GM21717 (cell line): ENCODE results near the gene RAB11FIP5.
"Not testable (repeated sequence)": the region's sequence is repeated elsewhere in the genome, so short reads cannot be mapped to it uniquely, and the experiment has no call there.

ENCODE experiments used
- ATAC-seq: cut with Tn5 transposase; IDR thresholded peaks from one replicate; pipeline ENCODE4 v1.9.1; 2021; ENCODE audit warnings: mild to moderate bottlenecking, moderate library complexity; ENCODE audit not compliant: unreplicated experiment

The RAB11FIP5 gene

DNA sequence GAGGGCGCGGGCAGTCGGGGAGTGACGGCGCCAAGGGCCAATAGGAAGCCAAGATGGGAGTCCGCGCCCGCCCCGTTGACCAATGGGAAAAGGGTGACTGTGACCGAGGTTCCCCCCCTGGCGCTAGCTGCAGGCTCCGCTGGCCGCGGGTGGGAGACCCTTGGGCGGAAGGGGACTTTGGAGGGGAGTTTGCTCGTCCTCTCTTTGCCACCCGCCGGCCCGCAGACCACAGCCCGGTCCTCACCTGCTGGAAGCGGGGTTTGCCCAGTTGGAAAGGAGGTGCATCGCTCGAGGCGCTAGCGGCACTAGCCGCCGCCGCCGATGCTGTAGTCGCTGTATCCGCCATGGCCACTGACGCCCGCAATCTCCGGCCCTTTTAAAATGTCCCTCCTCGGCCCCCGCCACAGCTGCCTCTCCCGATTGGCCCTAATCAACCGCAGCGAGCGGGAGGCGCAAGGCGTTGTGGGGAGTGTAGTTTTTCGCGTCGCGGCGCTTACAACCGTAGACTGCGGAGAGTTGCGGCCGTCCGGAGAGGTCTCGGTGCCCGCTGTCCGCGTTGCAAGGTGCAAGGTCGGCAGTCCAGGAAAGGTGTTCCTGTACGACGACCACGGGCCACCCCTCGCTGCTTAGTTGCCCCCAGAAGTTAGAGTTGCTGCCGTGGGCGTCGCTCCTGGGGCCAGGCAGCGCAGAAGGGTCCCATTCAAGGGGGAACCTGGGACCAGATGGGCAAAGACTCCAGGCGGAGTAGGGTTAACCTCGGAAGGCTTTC is 41.2 kb downstream of the RAB11FIP5 start, which contains the start of gene SFXN5:
Gene SFXN5 (minus strand): TSS at position 353 of the 769 bp plus-strand sequence. CDS start 7 bp downstream, at position 346.
- ATAC-seq, result peak; percentile 89

DNA sequence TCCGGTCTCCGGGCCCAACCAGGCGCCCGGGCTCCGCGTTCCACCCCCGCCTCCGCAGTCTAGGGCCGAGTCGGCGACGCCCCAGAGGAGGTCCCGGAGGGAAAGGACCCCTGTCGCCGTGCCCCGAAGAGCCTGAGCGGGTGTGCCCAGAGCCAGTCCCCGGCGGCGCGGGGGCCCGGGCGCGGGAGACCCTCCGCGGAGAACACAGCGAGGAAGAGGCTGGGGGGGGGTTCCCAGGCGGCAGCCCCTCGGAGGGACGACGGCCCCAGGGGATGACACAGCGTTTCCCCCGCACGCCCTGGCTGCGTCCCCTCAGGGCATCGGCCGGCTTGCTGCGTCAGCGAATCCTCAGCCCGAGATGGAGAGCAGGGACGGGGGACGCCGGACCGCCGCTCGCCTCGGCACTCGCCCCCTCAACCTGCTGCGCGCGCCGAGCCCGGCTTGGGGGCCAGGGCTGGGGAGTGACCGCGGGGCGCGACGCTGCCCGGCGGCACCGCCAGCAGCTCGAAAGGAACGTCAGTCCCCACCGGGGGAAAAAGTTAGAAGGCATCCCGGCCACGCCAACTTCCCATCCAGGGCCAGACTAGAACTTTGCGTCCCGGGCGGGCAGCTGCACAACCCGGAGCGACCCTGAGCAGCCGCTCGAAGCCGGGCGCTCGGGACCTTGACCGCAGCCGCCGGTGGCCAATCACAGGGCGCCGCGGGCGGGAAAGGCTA is 41.9 kb downstream of the RAB11FIP5 start:
- peak; percentile 29 for ATAC-seq

DNA sequence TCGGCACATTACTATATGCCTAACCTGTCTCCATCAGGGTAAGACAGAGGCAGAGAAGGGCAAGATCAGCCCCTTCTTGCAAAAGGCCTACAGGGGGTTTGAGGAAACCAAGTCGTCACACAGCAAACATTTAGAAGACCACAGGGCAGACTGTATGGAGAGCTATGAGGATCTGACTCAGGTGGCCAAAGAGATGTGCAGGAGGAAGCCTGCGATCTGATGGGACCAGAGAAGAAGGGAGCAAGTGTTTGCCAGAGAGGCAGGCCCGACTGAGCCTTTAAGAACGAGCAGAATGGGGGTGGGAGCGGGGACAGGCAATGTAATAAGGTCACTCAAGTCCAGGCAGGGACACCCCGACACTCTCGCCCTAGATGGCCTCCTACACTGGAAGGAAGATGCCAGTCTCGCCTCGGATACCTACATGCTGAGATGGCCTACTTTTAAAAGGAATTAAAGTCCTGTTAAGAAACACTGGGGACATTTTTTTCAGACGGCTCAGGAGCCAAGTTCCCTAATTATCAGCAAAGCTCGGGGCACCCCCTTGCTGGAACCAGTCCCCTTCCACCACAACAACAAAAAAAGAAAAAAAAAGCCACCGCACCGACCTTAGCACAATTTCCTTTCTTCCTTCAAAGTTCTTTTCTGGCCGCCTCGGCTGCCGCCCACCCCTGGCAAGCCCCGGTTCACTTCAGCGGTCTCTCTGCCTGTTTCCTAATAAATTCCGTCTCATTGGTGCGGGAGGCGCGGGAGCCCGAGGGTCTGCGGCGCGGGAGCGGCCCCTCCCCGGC is 42.7 kb downstream of the RAB11FIP5 start:
- no peak for ATAC-seq

DNA sequence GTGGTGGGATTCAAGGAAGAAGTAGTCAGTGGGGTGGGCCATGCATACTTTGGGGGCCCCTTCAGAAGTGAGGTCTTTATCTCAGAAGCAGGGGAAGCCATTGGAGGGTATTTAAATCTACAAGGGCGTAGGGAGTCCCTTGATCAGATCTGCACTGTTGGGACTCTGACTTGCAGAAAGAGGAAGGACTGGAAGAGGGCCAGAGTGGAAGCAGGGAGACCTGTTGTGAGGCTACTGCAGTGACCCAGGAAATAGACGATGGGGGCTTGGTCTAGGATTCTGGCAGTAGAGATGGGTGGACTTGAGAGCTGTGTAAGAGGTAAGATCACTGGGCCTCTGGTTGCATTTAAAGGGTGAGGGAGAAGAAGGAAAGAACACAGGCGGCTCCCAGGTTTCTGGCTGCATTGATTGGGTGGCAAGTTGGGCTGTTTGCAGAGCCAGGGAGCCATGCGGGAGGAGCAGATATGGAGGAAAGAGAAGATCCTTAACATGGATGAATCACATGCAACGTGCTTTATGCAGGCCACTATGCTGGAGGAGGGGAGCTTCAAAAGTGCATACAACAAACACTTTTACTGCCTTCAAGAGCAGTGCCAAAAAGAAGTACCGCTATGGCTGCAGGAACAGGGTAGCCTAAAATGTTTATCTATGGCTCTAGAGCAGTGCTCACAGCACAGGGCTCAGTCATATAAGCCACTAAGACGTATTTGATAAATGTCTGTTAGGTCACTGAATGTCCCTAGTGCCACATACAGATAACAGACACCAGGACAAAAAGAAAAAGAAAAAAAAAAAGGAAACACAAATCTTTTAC is 43.5 kb downstream of the RAB11FIP5 start:
- no peak for ATAC-seq

DNA sequence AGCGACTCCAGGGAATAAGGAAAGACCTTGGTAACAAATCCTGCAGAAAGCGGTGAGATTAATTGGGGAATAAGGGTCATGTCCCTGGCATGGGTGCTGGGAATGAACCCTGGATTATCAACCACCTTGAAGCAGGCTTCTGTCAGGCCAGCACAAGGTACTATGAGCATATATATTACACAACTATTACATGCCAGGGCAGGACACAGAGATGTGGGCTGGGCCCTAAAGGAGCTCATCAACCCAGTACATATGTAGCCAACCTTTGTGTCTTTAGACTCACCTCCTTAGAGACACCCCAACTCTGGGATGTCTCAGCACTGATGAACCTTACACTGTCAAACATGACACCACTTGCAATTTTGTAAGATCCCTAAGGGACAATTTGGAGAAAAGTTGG is 44.6 kb downstream of the RAB11FIP5 start:
- ATAC-seq, result no peak

DNA sequence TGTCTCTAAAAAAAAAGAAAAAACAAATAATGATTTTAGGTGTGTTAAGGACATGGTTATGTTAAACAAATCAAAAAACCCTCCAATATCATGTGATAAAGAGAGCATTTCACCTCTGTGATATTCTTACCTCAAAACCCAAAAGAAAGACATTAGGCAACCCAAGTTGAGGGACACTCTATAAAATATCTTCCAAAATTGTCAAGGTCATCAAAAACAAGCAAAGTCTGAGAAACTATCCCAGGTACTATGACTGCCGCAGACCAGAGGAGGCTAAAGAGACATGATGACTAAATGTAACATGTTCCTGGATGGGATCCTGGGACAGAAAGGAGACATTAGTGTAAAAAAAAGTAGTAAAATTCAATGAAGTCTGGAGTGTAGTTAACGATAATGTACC is 45.7 kb downstream of the RAB11FIP5 start:
- ATAC-seq, result no peak

DNA sequence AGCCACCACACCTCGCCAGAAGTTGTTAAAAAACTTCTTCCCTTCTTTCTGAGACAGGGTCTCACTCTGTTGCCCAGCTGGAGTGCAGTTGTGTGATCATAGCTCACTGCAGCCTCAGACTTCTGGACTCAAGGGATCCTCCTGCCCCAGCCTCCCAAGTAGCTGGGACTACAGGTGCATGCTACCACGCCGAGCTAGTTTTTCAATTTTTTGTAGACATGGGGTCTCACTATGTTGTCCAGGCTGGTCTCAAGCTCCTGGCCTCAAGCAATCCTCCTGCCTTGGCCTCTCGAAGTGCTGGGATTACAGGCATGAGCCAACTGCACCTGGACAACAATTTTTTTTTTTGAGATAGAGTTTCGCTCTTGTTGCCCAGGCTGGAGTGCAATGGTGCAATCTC is 47.7 kb downstream of the RAB11FIP5 start:
- not testable (repeated sequence) for ATAC-seq

DNA sequence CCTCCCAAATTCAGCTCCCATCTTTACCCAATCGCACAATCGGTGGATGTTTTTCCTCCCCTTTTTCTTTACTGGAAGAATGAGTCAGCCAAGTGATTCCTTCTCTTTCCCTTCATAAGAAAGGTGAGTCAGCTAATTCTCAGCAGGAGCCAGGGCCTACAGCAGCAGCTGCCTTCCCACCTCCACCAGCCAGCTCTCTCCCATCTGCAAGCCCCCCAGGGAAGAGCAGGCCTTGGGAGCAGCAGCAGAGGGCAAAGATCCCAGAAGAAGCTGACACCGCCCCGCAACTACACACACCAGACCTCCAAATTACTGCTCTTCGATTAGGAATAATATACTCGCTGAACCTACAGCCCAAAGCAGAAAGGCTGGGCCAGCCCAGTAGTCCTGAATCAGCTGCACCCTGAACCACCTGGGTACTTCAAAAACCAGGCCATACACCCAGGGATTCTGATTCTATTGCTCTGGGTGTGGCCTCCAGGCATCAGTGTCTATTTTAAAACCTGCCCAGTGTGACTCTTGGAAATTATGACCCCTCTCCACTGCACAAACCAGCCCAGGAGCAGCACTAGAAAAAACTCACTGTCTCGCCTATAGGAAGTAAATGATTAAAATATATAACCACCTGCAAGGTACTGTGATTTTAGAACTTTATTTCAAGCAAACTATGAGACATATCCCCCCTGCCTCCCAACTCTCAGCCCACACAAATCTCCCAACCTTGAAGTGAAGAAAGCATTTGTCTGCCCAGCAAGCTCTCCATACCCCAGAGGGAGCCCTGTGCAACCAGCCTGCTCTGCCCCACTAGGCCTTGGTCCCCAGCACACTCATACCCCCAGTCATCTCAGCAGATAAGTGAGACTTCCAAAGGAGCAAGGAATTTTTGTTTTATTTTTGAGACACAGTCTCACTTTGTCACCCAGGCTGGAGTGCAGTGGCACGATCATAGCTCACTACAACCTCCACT is 48.6 kb downstream of the RAB11FIP5 start:
- ATAC-seq, result no peak

DNA sequence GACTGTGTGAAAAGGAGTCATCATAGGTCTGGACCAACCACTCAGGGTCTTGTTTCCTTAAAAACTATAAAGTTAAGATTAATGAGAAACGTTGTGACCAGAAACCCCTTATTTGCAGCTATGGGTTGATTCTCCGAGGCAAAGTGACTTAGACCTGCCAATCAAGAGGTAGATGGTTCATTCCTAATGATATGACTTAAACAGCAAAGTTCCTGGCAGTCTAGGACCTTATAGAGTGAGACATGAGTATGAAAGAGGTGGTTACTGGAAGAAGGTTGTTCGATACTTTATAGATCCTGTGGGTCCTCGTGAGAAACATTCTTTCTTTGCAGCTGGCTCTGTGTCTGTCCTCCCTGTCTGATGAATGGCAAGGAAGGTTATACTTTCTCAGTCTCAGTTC is 49.3 kb downstream of the RAB11FIP5 start:
- ATAC-seq, result no peak

DNA sequence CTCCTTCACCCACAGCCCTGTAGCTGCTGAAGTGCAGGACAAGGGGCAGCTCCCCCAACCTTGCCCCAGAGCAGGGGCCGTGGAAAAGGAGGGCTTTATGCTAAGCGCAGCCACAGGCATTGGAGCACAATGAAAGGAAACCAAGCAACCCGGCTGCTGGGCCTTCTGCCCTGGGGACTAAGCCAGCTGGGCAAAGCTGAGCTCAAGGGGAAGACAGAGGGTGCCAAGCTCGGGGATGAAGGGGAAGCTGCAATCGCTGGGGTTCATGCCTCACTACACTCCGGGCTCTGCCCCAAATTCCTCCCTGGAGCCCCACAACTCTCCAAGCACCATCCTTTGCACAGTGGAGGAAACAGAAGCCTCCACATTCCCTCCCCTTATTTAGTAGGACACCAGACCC is 53.6 kb downstream of the RAB11FIP5 start:
- ATAC-seq, result no peak

DNA sequence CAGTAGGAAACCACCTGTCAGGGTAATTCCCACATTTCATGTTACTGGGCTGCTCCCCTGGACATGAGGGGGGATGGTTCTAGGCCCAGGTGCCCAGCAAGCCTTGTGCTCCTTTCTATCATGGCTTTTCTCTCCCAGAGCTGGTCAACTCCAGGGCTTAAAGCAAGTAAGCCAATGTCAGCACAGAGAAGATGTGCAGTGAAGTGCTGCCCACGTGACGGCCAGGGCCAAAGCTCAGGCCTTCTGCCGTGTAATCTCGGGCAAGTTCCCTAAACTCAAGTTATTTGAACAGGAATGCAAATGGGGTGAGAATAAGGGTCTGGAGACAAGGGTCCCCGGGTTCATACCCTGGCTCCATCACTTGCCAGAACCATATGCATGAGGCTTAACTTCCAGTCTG is 57.8 kb downstream of the RAB11FIP5 start:
- ATAC-seq, result no peak

DNA sequence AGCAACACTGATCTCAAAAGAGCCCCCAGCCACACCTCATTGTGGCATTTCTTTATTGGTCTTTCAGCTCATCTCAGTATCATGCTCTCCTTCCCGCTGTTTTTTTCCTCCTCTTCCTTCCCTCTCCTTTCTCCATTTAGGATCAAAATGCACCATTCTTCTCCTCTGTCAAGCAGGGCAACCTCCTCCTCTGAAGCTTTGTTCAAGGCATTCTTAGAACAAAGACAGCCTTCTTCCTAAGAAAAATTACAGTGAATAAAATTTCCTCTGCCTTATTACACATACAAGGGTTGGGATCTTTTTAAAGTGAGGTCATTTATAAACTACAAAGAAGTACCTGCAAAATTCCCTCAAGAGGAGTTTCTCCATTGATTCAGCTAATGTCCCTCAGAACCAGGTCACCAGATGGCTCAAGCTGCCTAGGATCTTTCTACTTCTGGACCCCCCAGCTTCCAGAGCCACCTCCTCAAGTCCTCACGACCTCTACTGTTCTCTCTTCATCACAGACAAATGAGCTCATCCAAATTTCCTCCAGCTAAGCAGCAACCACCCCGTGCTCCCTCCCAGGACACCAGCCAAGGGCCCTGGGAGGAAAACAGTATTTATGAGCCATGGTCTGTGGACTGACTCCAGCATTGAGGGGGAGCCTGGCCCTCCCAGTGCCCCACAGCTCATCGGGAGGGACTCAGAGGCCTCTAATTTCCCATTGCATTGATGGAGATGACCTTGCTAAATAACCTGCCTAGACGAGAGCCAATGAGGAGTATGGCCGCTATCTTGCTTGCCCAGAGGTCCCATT is 59.2 kb downstream of the RAB11FIP5 start:
- no peak for ATAC-seq

DNA sequence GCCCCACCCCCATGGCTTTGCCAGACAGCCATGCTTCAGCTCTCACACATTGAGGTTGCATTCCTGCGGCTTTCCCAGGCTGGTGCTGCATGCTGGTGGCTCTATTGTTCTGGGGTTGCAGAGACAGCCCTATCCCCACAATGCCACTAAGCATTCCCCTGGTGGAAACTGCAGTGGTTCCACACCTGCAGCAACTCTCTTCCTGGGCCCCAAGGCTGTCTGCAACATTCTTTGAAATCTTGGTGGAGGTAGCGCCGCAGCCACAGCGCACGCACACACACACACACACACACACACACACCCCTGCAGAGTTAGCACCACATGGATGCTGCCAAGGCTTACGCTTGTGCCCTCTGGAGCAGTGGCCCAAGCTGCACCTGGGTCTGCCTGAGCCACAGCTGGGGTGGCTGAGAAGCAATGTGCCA is 62.6 kb downstream of the RAB11FIP5 start:
- no peak for ATAC-seq

DNA sequence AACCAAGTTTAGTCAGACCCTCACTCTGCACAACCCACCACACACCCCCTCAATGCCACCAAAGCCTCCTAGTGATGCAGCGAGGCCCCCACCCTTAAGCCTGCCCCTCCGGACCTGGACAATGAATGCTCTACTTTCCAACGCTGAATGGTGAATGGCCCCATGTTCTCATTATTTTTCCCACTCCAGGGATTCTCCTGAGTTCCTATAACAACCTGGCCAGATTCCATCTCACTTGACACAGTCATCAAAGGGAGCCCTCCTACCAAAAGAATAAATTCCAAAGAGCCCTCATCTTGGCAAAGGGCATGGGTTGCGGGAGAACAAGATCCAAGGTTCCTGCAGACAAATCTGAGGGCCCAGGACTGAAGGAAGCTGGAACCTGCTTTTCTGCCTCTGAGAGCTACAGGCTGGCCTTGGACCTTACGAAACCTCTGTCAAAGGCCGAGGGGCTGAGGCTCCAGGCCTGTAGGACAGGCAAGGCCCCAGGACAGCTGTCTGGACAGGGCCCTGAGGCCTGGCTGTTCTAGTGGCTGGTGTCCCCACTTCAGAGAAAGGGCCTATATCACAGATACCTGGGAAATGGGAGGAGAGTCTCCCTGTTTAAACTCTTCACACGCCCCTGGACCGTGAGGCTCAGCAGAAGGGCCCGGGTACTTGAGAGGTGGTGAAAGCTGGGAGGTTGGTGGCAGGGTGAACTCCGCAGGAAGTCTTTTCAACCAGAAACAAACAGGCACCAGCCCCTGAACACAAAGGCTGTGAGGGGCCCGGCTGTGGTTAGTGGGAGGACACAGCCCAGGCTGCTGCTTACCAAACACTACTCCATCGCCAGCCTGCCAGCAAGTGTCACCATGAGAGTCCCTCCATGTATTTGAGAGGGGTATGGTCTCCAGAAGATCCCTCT is 68.6 kb downstream of the RAB11FIP5 start:
- no peak for ATAC-seq

DNA sequence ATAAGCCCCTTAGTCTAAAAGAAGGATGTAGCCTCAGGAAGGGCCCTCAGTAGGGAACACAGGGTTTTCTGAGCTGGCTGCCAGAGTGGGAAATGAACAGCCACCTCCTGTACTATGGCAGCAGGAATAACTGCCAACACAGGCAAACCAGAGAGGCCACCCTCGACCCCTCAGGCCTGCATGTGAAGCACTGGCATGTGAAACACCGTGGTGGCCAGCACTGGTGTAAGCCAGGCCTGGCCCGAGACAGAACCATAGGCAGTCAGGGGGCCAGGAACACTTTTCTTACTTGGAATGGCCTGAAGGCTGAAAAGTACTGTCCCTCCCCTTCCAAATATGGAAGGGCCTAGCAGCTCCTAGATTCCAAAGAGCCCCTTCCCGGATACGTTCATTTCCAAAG is 69.5 kb downstream of the RAB11FIP5 start:
- no peak for ATAC-seq

DNA sequence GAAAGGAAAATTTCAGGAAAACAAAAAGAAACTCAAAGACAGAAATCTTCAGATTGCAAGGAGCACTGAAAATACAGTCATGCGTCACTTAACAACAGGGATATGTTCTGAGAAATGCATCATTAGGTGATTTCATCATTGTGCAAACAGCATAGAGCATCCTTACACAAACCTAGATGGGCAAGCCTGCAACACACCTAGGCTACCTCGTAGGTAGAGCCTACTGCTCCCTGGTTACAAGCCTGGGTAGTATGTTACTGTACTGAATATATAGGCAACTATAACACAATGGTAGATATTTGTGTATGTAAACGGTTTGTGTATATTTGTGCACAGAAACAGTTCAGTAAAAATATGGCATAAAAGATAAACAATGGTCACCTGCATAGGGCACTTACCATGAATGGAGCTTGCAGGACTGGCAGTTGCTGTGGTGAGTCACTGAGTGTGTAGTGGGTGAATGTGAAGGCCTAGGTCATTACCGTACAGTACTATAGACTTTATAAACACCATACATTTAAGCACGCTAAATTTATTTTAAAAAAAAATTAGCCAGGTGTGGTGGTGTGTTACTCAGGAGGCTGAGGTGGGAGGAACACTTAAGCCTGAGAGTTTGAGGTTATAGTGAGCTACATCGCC is 74.7 kb downstream of the RAB11FIP5 start:
- no peak for ATAC-seq

DNA sequence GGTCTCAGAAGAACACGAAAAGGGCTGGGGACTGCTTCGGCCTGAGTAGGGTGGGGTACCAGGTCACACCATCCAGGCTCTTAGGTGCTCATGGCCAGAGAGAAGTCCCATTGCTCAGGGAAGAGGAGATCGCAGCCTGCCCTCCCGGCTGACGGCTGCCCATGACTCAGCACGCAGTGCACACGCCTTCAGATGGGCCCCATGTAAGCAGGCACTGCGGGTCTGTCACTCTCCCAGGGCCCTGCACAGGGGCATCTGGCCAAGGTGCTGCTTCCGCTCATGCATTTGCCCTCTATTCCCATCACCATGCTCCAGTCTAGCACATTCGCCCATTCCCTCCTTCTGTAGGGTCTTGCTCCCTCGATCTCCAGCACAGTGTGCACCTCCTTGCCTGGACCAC is 76.0 kb downstream of the RAB11FIP5 start:
- ATAC-seq, result no peak
